ENCODE results near the gene EGFL7.

Gene EGFL7

DNA sequence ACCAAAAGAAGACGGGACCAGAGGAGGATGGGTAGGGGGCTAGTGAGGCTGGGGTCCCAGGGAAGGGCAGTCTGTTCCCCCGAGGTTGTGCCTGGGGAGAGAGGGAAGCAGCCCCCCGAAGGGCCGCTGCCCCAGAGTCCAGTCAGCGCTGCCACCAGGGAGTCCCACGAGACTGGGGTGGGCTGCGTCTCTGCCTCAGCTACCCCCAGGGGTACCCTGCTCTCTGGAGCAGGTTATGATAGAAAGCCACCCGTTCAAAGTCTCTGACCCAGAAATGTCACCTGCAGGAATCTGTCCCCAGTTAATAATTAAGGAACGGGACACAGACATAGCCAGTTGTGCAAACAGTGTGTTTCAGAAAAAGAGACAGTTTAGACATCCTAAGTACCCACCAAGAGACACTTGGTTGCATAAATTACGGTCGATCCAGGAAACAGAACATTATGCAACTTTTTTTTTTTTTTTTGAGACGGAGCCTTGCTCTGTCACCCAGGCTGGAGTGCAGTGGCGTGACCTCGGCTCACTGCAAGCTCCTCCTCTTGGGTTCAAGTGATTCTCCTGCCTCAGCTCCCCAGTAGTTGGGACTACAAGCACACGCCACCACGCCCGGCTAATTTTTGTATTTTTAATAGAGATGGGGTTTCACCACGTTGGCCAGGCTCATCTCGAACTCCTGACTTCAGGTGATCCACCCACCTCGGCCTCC, 35.3 kb downstream of the EGFL7 start:
- no peak overlapping the region for H3K27ac ChIP-seq (ENCODE audit: extremely low read depth, low read depth, low read length)

DNA sequence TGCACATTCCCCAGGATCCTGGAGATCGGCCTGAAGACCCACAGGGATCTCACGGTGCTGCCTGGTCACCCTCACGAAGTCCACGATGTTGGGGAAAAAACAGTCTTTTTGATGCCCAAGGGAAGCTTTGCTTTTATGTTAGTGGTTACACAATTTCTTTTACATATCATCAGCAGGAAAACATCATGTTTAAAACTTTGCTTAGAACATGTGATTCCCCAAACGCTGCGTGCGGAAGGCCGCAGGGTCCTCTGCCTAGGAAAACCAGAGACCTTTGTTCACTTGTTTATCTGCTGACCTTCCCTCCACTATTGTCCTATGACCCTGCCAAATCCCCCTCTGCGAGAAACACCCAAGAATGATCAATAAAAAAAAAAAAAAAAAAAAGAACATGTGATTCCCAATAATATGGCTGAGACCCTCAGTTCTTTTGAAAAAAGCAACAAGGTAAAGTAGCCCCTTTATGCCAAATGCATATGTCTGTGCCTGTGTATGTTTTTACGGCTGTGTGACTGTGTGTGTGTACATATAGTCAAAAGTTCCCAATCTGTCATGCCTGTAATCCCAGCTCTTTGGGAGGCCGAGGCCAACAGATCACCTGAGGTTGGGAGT, 36.0 kb downstream of the EGFL7 start:
- H3K27ac ChIP-seq (ENCODE audit: extremely low read depth, low read depth, low read length), result no peak overlapping the region
- H3K36me3 ChIP-seq (ENCODE audit: control insufficient read depth in 2 of 2, insufficient read depth in 1 of 2, low read length in 2 of 2), result no peaks in the 10 kb centered on the region
- POLR2A ChIA-PET, result interaction anchor here (0.7 to 1.0 kb wide), 2 partner anchors 20 to 29 kb away, joined by 3 to 4 read pairs; no protein-coding TSS in a partner anchor
- no peaks in the 10 kb centered on the region for H3K9me3 ChIP-seq (ENCODE audit: control insufficient read depth, insufficient read depth, low read depth, low read length)
- H3K4me1 ChIP-seq (ENCODE audit: control insufficient read depth, insufficient read depth, low read length), result no peaks in the 10 kb centered on the region
- TF ChIP-seq, protein P1, sequence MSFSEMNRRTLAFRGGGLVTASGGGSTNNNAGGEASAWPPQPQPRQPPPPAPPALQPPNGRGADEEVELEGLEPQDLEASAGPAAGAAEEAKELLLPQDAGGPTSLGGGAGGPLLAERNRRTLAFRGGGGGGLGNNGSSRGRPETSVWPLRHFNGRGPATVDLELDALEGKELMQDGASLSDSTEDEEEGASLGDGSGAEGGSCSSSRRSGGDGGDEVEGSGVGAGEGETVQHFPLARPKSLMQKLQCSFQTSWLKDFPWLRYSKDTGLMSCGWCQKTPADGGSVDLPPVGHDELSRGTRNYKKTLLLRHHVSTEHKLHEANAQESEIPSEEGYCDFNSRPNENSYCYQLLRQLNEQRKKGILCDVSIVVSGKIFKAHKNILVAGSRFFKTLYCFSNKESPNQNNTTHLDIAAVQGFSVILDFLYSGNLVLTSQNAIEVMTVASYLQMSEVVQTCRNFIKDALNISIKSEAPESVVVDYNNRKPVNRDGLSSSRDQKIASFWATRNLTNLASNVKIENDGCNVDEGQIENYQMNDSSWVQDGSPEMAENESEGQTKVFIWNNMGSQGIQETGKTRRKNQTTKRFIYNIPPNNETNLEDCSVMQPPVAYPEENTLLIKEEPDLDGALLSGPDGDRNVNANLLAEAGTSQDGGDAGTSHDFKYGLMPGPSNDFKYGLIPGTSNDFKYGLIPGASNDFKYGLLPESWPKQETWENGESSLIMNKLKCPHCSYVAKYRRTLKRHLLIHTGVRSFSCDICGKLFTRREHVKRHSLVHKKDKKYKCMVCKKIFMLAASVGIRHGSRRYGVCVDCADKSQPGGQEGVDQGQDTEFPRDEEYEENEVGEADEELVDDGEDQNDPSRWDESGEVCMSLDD (tag by site-specific recombination; IDR thresholded peaks at IDR 0.05), result no peak
- TF ChIP-seq SP2 (tag by site-specific recombination; IDR thresholded peaks at IDR 0.05) (no peak), ZNF112 (tag by site-specific recombination; IDR thresholded peaks at IDR 0.05) (no peak), ZNF184 (tag by site-specific recombination; IDR thresholded peaks at IDR 0.05) (no peak), GLIS2 (tag by site-specific recombination; IDR thresholded peaks at IDR 0.05) (no peak)
- TF ChIP-seq, protein P2, sequence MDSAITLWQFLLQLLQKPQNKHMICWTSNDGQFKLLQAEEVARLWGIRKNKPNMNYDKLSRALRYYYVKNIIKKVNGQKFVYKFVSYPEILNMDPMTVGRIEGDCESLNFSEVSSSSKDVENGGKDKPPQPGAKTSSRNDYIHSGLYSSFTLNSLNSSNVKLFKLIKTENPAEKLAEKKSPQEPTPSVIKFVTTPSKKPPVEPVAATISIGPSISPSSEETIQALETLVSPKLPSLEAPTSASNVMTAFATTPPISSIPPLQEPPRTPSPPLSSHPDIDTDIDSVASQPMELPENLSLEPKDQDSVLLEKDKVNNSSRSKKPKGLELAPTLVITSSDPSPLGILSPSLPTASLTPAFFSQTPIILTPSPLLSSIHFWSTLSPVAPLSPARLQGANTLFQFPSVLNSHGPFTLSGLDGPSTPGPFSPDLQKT (IDR thresholded peaks at IDR 0.05; ENCODE audit: borderline replicate concordance, low read depth, low read length), result no peak
- CTCF ChIA-PET, result interaction anchor here (0.9 to 3.0 kb wide), 3 partner anchors 26 to 348 kb away, joined by 3 to 18 read pairs (median 5); no protein-coding TSS in a partner anchor
- H3K4me3 ChIP-seq (ENCODE audit: low read depth, low read length), result no peak overlapping the region

More for the DNA sequence above, 35.3 kb downstream of the EGFL7 start:
- Histone ChIP-seq H3K9me3 (ENCODE audit: control insufficient read depth, insufficient read depth, low read depth, low read length) (no peaks in the 10 kb centered on the region), H3K36me3 (ENCODE audit: control insufficient read depth in 2 of 2, insufficient read depth in 1 of 2, low read length in 2 of 2) (no peaks in the 10 kb centered on the region), H3K4me3 (ENCODE audit: low read depth, low read length) (no peak overlapping the region), H3K4me1 (ENCODE audit: control insufficient read depth, insufficient read depth, low read length) (no peaks in the 10 kb centered on the region)
- TF ChIP-seq ZNF404 (tag by site-specific recombination; IDR thresholded peaks at IDR 0.05) (no peak), ZNF785 (tag by site-specific recombination; IDR thresholded peaks at IDR 0.05) (no peak), KLF1 (tag by site-specific recombination; IDR thresholded peaks at IDR 0.05) (no peak), ZNF473 (tag by site-specific recombination; IDR thresholded peaks at IDR 0.05) (no peak), WT1 (tag by site-specific recombination; IDR thresholded peaks at IDR 0.05) (no peak), ZNF658 (tag by site-specific recombination; IDR thresholded peaks at IDR 0.05) (no peak), ZNF514 (tag by site-specific recombination; IDR thresholded peaks at IDR 0.05) (no peak), ZNF16 (tag by site-specific recombination; IDR thresholded peaks at IDR 0.05; ENCODE audit: low read depth) (no peak), ZNF354C (tag by site-specific recombination; IDR thresholded peaks at IDR 0.05; ENCODE audit: borderline replicate concordance, low read depth) (no peak), ZNF169 (tag by site-specific recombination; IDR thresholded peaks at IDR 0.05) (no peak), ZNF548 (tag by site-specific recombination; IDR thresholded peaks at IDR 0.05) (no peak), ZNF248 (tag by site-specific recombination; IDR thresholded peaks at IDR 0.05) (no peak), ZNF670 (tag by site-specific recombination; IDR thresholded peaks at IDR 0.05; ENCODE audit: low read depth) (no peak), ZNF19 (tag by site-specific recombination; IDR thresholded peaks at IDR 0.05; ENCODE audit: low read depth) (no peak), ZBTB20 (tag by site-specific recombination; IDR thresholded peaks at IDR 0.05) (no peak), ZNF529 (tag by site-specific recombination; IDR thresholded peaks at IDR 0.05; ENCODE audit: insufficient replicate concordance) (no peak)
- TF ChIP-seq, protein P3, sequence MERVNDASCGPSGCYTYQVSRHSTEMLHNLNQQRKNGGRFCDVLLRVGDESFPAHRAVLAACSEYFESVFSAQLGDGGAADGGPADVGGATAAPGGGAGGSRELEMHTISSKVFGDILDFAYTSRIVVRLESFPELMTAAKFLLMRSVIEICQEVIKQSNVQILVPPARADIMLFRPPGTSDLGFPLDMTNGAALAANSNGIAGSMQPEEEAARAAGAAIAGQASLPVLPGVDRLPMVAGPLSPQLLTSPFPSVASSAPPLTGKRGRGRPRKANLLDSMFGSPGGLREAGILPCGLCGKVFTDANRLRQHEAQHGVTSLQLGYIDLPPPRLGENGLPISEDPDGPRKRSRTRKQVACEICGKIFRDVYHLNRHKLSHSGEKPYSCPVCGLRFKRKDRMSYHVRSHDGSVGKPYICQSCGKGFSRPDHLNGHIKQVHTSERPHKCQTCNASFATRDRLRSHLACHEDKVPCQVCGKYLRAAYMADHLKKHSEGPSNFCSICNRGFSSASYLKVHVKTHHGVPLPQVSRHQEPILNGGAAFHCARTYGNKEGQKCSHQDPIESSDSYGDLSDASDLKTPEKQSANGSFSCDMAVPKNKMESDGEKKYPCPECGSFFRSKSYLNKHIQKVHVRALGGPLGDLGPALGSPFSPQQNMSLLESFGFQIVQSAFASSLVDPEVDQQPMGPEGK (tag by site-specific recombination; IDR thresholded peaks at IDR 0.05), result no peak
- TF ChIP-seq, protein P4, sequence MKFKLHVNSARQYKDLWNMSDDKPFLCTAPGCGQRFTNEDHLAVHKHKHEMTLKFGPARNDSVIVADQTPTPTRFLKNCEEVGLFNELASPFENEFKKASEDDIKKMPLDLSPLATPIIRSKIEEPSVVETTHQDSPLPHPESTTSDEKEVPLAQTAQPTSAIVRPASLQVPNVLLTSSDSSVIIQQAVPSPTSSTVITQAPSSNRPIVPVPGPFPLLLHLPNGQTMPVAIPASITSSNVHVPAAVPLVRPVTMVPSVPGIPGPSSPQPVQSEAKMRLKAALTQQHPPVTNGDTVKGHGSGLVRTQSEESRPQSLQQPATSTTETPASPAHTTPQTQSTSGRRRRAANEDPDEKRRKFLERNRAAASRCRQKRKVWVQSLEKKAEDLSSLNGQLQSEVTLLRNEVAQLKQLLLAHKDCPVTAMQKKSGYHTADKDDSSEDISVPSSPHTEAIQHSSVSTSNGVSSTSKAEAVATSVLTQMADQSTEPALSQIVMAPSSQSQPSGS (tag by site-specific recombination; IDR thresholded peaks at IDR 0.05; ENCODE audit: low read depth), result no peak
- TF ChIP-seq, protein P5, sequence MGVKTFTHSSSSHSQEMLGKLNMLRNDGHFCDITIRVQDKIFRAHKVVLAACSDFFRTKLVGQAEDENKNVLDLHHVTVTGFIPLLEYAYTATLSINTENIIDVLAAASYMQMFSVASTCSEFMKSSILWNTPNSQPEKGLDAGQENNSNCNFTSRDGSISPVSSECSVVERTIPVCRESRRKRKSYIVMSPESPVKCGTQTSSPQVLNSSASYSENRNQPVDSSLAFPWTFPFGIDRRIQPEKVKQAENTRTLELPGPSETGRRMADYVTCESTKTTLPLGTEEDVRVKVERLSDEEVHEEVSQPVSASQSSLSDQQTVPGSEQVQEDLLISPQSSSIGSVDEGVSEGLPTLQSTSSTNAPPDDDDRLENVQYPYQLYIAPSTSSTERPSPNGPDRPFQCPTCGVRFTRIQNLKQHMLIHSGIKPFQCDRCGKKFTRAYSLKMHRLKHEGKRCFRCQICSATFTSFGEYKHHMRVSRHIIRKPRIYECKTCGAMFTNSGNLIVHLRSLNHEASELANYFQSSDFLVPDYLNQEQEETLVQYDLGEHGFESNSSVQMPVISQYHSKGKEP (tag by site-specific recombination; IDR thresholded peaks at IDR 0.05), result no peak
- TF ChIP-seq, protein P6, sequence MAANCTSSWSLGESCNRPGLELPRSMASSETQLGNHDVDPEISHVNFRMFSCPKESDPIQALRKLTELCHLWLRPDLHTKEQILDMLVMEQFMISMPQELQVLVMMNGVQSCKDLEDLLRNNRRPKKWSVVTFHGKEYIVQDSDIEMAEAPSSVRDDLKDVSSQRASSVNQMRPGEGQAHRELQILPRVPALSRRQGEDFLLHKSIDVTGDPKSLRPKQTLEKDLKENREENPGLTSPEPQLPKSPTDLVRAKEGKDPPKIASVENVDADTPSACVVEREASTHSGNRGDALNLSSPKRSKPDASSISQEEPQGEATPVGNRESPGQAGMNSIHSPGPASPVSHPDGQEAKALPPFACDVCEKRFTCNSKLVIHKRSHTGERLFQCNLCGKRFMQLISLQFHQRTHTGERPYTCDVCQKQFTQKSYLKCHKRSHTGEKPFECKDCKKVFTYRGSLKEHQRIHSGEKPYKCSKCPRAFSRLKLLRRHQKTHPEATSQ (tag by site-specific recombination; IDR thresholded peaks at IDR 0.05), result no peak
- ChIA-PET CTCF (interaction anchor here (0.6 to 3.0 kb wide), 5 partner anchors 13 to 349 kb away, joined by 3 to 18 read pairs (median 3); no protein-coding TSS in a partner anchor), POLR2A (interaction anchor here (0.6 to 1.0 kb wide), 3 partner anchors 21 to 46 kb away, joined by 4 to 6 read pairs (median 4); no protein-coding TSS in a partner anchor)

Data from HEK293 (cell line).